Ectodermal cell (in vitro differentiated cells): ENCODE measurements around the gene MRPL39.

Experiments used
- H3K27ac ChIP-seq: 2 replicates; pipeline ENCODE4 v1.7.0; 2013; ENCODE audit warnings: mild to moderate bottlenecking, low read depth, low read length; ENCODE audit not compliant: insufficient read depth, poor library complexity, severe bottlenecking
- H3K27me3 ChIP-seq: 2 replicates; pipeline ENCODE4 v1.7.0; 2013; ENCODE audit warnings: mild to moderate bottlenecking, low read length; ENCODE audit not compliant: insufficient read depth, control insufficient read depth, poor library complexity, severe bottlenecking
- H3K36me3 ChIP-seq: one replicate; pipeline ENCODE4 v1.7.0; 2013; ENCODE audit warnings: low read length; ENCODE audit not compliant: control insufficient read depth, insufficient read depth
- H3K4me1 ChIP-seq: one replicate; pipeline ENCODE4 v1.7.0; 2013; ENCODE audit warnings: low read length; ENCODE audit not compliant: control insufficient read depth, insufficient read depth
- H3K4me3 ChIP-seq: 2 replicates; pipeline ENCODE4 v1.7.0; 2013; ENCODE audit warnings: low read depth, low read length, control low read depth; ENCODE audit not compliant: insufficient read depth
- H3K9me3 ChIP-seq: 2 replicates; pipeline ENCODE4 v1.7.0; 2013; ENCODE audit warnings: mild to moderate bottlenecking, low read length, moderate library complexity; ENCODE audit not compliant: control insufficient read depth
- WGBS, 2 experiments: methylation state at CpG; one replicate each; pipeline ENCODE4 v1.1.7; 2013; ENCODE audit warnings: missing lambda C conversion rate in 2 of 2; 5-methylcytosine and 5-hydroxymethylcytosine counted together

The MRPL39 gene

GRCh38 chr21:25582164-25582790 is 25.0 kb downstream of the MRPL39 start:
- H3K4me1 ChIP-seq: no peaks in the 10 kb centered on the region
- peaks cover under 1% of the 10 kb centered on the region for H3K36me3 ChIP-seq
- no peak overlapping the region for H3K4me3 ChIP-seq
- 97 to 100% methylated on average over 2 to 3 of the region's 3 CpGs for WGBS, 2 experiments
- H3K27ac ChIP-seq: no peak overlapping the region
- H3K9me3 ChIP-seq: no peaks in the 10 kb centered on the region
- no peaks in the 10 kb centered on the region for H3K27me3 ChIP-seq

GRCh38 chr21:25581582-25581981 is 25.7 kb downstream of the MRPL39 start:
- Histone ChIP-seq H3K36me3 (no peaks in the 10 kb centered on the region), H3K27me3 (no peaks in the 10 kb centered on the region), H3K4me3 (no peak overlapping the region), H3K27ac (no peak overlapping the region), H3K4me1 (no peaks in the 10 kb centered on the region), H3K9me3 (no peaks in the 10 kb centered on the region)
- 92 to 94% methylated on average over 3 of the region's 3 CpGs for WGBS, 2 experiments

GRCh38 chr21:25580912-25581260 is 26.4 kb downstream of the MRPL39 start:
- Histone ChIP-seq H3K36me3 (no peaks in the 10 kb centered on the region), H3K27me3 (no peaks in the 10 kb centered on the region), H3K4me1 (no peaks in the 10 kb centered on the region), H3K9me3 (no peaks in the 10 kb centered on the region), H3K27ac (no peak overlapping the region), H3K4me3 (no peak overlapping the region)
- WGBS, 2 experiments: 97% methylated on average over 4 of the region's 4 CpGs

GRCh38 chr21:25579226-25580013 is 27.9 kb downstream of the MRPL39 start:
- no peak overlapping the region for H3K27ac ChIP-seq
- H3K27me3 ChIP-seq: no peaks in the 10 kb centered on the region
- no peaks in the 10 kb centered on the region for H3K36me3 ChIP-seq
- H3K9me3 ChIP-seq: no peaks in the 10 kb centered on the region
- no peaks in the 10 kb centered on the region for H3K4me1 ChIP-seq
- WGBS, 2 experiments: 100% methylated on average over 1 of the region's 4 CpGs; no CpG with 5 or more reads in 1 of the 2 experiments
- no peak overlapping the region for H3K4me3 ChIP-seq

- 95 to 96% methylated on average over 7 of the region's 7 CpGs for WGBS, 2 experiments
- Histone ChIP-seq H3K4me3 (no peak overlapping the region), H3K9me3 (no peaks in the 10 kb centered on the region), H3K4me1 (no peaks in the 10 kb centered on the region), H3K27ac (no peak overlapping the region), H3K27me3 (no peaks in the 10 kb centered on the region), H3K36me3 (no peaks in the 10 kb centered on the region)
Measured at GRCh38 chr21:25578056-25578961, 29.0 kb downstream of the MRPL39 start.

- WGBS, 2 experiments: 94 to 100% methylated on average over 2 to 3 of the region's 3 CpGs
- Histone ChIP-seq H3K9me3 (no peaks in the 10 kb centered on the region), H3K27me3 (no peaks in the 10 kb centered on the region), H3K36me3 (no peaks in the 10 kb centered on the region), H3K4me3 (no peak overlapping the region), H3K27ac (no peak overlapping the region), H3K4me1 (no peaks in the 10 kb centered on the region)
Measured at GRCh38 chr21:25577424-25578055, 29.7 kb downstream of the MRPL39 start.

GRCh38 chr21:25573409-25574206 is 33.7 kb downstream of the MRPL39 start:
- H3K27me3 ChIP-seq: no peaks in the 10 kb centered on the region
- no peaks in the 10 kb centered on the region for H3K9me3 ChIP-seq
- H3K4me1 ChIP-seq: no peaks in the 10 kb centered on the region
- no peak overlapping the region for H3K27ac ChIP-seq
- 84 to 95% methylated on average over 4 to 6 of the region's 6 CpGs for WGBS, 2 experiments
- H3K36me3 ChIP-seq: no peaks in the 10 kb centered on the region
- H3K4me3 ChIP-seq: no peak overlapping the region

- Histone ChIP-seq H3K4me3 (no peak overlapping the region), H3K27ac (no peak overlapping the region), H3K36me3 (no peaks in the 10 kb centered on the region), H3K27me3 (no peaks in the 10 kb centered on the region), H3K9me3 (no peaks in the 10 kb centered on the region), H3K4me1 (no peaks in the 10 kb centered on the region)
- 93 to 98% methylated on average over 1 to 2 of the region's 3 CpGs for WGBS, 2 experiments
Measured at GRCh38 chr21:25572861-25573310, 34.4 kb downstream of the MRPL39 start.

GRCh38 chr21:25571726-25572121 is 35.6 kb downstream of the MRPL39 start:
- 95 to 97% methylated on average over 1 of the region's 1 CpG for WGBS, 2 experiments
- no peak overlapping the region for H3K4me3 ChIP-seq
- H3K9me3 ChIP-seq: no peaks in the 10 kb centered on the region
- H3K27ac ChIP-seq: no peak overlapping the region
- no peaks in the 10 kb centered on the region for H3K4me1 ChIP-seq
- no peaks in the 10 kb centered on the region for H3K36me3 ChIP-seq
- no peaks in the 10 kb centered on the region for H3K27me3 ChIP-seq
